Measurements from ENCODE around the gene CREBBP.

CREBBP gene

GRCh38 chr16:3769013-3769412 lies 111.5 kb downstream of the CREBBP start:
- Histone ChIP-seq H3K4me3 (ENCODE audit: low read depth, low read length) (no peak overlapping the region), H3K36me3 (replicated peaks) (peaks cover 43% of the 10 kb centered on the region), H3K27ac (no peak overlapping the region), H3K27me3 (replicated peaks) (no peaks in the 10 kb centered on the region)
- in situ Hi-C loops (cut with HindIII; ENCODE audit: low pct_ligation_motif_present, low sequenced_read_pairs) = no loop called here
- no peak for TF ChIP-seq CTCF (IDR thresholded peaks at IDR 0.05; ENCODE audit: low read depth, low read length, missing control alignments)
- no peak for DNase-seq

- no peak for TF ChIP-seq CTCF (IDR thresholded peaks at IDR 0.05; ENCODE audit: low read depth, low read length, missing control alignments)
- H3K27ac ChIP-seq = no peak overlapping the region
- no peak overlapping the region for H3K4me3 ChIP-seq (ENCODE audit: low read depth, low read length)
- H3K36me3 ChIP-seq (replicated peaks) = peaks cover 36% of the 10 kb centered on the region
- in situ Hi-C loops (cut with HindIII; ENCODE audit: low pct_ligation_motif_present, low sequenced_read_pairs) = no loop called here
- H3K27me3 ChIP-seq (replicated peaks) = no peaks in the 10 kb centered on the region
- DNase-seq = no peak
These were observed 113.1 kb downstream of the CREBBP start for GRCh38 chr16:3767333-3767986.

- Histone ChIP-seq H3K4me3 (ENCODE audit: low read depth, low read length) (no peak overlapping the region), H3K27me3 (replicated peaks) (no peaks in the 10 kb centered on the region), H3K27ac (no peak overlapping the region), H3K36me3 (replicated peaks) (peaks cover 38% of the 10 kb centered on the region)
- TF ChIP-seq CTCF (IDR thresholded peaks at IDR 0.05; ENCODE audit: low read depth, low read length, missing control alignments) = no peak
- no peak for DNase-seq
- in situ Hi-C loops (cut with HindIII; ENCODE audit: low pct_ligation_motif_present, low sequenced_read_pairs) = no loop called here
These were observed 114.3 kb downstream of the CREBBP start for GRCh38 chr16:3766177-3766576.

GRCh38 chr16:3764409-3764808 lies 116.1 kb downstream of the CREBBP start:
- in situ Hi-C loops (cut with HindIII; ENCODE audit: low pct_ligation_motif_present, low sequenced_read_pairs) = no loop called here
- peaks cover 22% of the 10 kb centered on the region for H3K36me3 ChIP-seq (replicated peaks)
- no peak for TF ChIP-seq CTCF (IDR thresholded peaks at IDR 0.05; ENCODE audit: low read depth, low read length, missing control alignments)
- no peaks in the 10 kb centered on the region for H3K27me3 ChIP-seq (replicated peaks)
- no peak overlapping the region for H3K27ac ChIP-seq
- DNase-seq = no peak
- H3K4me3 ChIP-seq (ENCODE audit: low read depth, low read length) = no peak overlapping the region

GRCh38 chr16:3762107-3762750 lies 118.3 kb downstream of the CREBBP start:
- no peak for DNase-seq
- Histone ChIP-seq H3K4me3 (ENCODE audit: low read depth, low read length) (no peak overlapping the region), H3K27ac (no peak overlapping the region), H3K27me3 (replicated peaks) (no peaks in the 10 kb centered on the region), H3K36me3 (replicated peaks) (peaks cover 13% of the 10 kb centered on the region)
- TF ChIP-seq CTCF (IDR thresholded peaks at IDR 0.05; ENCODE audit: low read depth, low read length, missing control alignments) = no peak
- in situ Hi-C loops (cut with HindIII; ENCODE audit: low pct_ligation_motif_present, low sequenced_read_pairs) = no loop called here
